Fibroblast of skin of back (primary cell): ENCODE data around the gene SARM1.
"Not testable (repeated sequence)": the region's sequence is repeated elsewhere in the genome, so short reads cannot be mapped to it uniquely, and the experiment has no call there.

Experiments
- DNase-seq: peaks from one replicate; pipeline ENCODE4 v3.0.0-alpha.2; 2013

SARM1 gene

DNA sequence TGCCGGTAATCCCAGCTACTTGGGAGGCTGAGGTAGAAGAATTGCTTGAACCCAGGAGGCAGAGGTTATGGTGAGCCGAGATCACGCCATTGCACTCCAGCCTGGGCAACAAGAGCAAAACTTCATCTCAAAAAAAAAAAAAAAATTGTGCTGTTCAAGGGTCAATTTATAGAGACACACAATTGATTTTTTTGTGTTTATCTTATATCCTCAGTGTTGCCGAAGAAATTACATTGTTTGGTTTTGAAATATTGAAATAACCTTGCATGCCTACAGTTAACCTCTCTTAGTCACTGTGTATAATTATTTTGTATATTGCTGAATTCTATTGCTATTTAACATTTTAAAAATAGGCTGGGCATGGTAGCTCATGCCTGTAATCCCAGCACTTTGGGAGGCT is 56.5 kb downstream of the SARM1 start:
- not testable (repeated sequence) for DNase-seq

DNA sequence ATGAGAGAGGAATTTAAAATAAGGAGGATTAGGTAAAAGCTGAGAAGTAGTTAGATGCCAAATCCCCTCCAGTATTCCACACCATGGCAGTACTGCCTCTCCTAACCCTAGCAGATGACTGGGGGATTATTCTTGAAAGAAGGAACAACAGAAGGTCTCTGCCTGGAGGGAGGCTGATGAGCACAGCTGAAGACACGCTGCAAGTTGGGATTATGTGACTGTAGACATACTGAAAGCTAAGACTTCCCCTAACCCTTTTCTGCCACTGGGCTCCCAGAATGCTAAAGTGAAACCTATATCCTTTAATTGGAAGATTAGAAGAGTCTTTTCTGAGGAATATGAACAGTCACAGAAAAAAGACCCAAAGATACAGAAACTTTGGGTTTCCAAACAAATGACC is 62.2 kb downstream of the SARM1 start:
- no peak for DNase-seq

DNA sequence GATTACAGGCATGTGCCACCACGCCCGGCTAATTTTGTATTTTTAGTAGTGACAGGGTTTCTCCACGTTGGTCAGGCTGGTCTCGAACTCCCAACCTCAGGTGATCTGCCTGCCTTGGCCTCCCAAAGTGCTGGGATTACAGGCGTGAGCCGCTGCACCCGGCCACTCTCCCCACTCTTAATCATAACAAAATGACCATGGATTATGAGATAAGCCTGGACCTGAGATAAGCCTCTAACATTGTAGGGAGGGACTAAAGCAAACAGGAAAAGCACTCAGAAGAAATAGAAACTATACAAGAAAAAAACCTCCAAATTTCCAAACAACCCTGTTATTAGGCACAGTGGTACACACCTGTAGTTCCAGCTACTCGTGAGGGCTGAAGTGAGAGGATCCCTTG is 62.8 kb downstream of the SARM1 start:
- DNase-seq, result not testable (repeated sequence)

DNA sequence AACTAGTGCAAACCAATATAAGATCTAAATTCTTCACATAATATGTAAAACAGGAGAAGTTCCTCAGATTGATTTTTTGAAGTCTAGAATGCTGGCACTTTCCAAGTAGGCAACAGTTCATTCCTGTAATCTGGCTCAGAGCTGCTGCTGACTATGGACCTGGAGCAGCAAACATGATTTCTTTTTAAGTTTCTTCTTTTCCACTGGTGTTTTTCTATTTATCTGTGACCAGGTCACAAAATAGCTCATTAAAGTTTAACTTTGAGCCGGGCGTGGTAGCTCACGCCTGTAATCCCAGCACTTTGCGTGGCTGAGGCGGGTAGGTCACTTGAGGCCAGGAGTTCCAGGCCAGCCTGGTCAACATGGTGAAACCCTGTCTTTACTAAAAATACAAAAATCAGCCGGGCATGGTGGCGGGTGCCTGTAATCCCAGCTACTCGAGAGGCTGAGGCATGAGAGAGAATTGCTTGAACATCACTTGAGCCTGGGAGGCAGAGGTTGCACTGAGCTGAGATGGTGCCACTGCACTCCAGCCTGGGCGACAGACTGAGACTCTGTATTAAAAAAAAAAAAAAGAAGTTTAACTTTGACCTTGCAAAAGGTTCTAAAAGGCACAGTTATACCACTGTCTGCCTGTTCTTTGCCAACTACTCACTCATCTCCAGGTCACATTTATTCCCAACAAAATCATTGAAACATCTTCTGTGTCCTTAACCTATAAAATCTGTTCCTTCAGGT is 72.6 kb downstream of the SARM1 start:
- DNase-seq, result no peak

DNA sequence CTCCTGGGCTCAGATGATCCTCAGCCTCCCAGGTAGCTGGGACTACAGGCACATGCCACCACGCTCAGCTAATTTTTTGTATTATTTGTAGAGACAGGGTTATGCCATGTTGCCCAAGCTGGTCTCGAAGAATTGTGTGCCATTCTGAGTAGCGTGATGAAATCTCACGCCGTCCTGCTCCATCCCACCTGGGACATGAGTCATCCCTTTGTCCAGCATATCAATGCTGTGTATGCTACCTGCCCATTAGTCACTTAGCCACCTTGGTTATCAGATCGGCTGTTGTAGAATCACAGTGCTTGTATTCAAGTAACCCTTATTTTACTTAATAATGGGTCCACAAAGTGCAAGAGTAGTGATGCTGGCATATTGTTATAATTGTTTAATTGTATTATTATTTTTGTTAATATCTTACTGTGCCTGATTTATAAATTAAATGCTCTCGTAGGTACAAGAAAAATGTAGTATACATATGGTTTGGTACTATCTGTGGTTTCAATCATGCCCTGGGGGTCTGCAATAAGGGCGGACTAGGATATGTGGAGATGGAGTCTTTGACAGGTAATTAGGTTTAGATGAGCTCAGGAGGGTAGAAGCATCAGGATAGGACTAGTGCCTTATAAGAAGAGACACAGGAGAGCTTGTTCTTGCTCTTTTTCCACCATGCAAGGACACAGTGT is 75.4 kb downstream of the SARM1 start:
- no peak for DNase-seq

DNA sequence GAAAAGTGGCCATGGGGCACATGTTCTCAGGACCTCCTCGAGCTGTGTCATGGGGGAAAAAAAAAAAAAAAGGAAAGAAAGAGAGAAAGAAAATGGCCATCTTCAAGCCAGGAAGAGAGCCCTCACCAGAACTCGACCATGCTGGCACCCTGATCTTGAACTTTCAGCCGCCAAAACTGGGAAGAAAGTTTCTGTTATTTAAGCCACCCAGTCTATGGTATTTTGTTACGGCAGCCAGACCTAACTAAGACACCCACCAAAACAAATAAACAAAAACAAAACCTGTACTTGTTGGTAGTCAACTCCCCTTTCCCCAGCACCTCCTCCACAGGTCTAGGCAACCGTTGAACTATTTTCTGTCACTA is 75.9 kb downstream of the SARM1 start:
- no peak for DNase-seq

DNA sequence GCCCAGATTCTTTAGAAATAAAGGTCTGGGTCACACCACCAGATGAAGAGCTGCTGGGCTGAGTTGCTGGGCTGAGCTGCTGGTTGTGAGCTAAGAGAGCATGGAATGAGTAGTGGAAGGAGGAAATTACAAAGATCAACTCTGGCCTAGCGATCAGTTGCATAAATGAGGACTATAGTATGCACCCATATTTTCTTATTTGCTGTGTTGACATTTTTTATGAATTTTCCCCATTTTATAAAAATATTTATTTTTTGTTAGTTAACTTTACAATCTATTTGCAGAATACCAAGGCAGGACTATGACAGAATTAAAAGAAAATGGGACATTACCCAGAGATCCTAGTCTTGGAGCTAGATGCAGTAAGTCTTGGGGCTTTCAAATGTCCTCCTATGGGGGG is 78.4 kb downstream of the SARM1 start:
- DNase-seq, result no peak
